Neural cell (in vitro differentiated cells): ENCODE results near the gene LPP. TPM values are rescaled to one million over a fixed set of nuclear protein-coding genes. Genes with fewer than 3 reads are reported as not detected.
A peak's percentile ranks its signal among the peaks of the same experiment; 100 is the strongest.

Experiments used
- H2AFZ ChIP-seq: fragments of 200-600, 300-800 bp; sonication (generic), shearing (Covaris generic); 2 replicates; pipeline ENCODE4 v1.6.0; 2014; ENCODE audit warnings: low read depth, mild to moderate bottlenecking, antibody characterized with exemption, low read length, moderate library complexity
- H3F3A ChIP-seq: fragments of 200-600 bp; shearing (Covaris generic); 2 replicates; pipeline ENCODE4 v1.6.1; 2016; ENCODE audit warnings: mild to moderate bottlenecking, moderate library complexity, mixed read lengths, antibody characterized with exemption, low read length; ENCODE audit not compliant: insufficient read depth, poor library complexity, severe bottlenecking
- H3K27ac ChIP-seq: fragments of 200-600, 300-800 bp; sonication (generic), shearing (Covaris generic); 2 replicates; pipeline ENCODE4 v1.5.1; 2014; ENCODE audit warnings: mild to moderate bottlenecking, low read length, moderate library complexity
- H3K27me3 ChIP-seq: fragments of 300-800, 200-600 bp; sonication (generic), shearing (Covaris generic); 2 replicates; pipeline ENCODE4 v1.6.0; 2014; ENCODE audit warnings: mild to moderate bottlenecking, low read depth, low read length, moderate library complexity; ENCODE audit not compliant: insufficient read depth
- H3K36me3 ChIP-seq: fragments of 300-800, 200-600 bp; sonication (generic), shearing (Covaris generic); 2 replicates; pipeline ENCODE4 v1.5.1; 2014; ENCODE audit warnings: mild to moderate bottlenecking, antibody characterized with exemption, low read length, moderate library complexity; ENCODE audit not compliant: insufficient read depth
- H3K4me2 ChIP-seq: fragments of 300-800, 200-600 bp; sonication (generic), shearing (Covaris generic); 2 replicates; pipeline ENCODE4 v1.6.0; 2014; ENCODE audit warnings: mild to moderate bottlenecking, low read length
- H3K4me3 ChIP-seq: fragments of 300-800, 200-600 bp; sonication (generic), shearing (Covaris generic); 2 replicates; pipeline ENCODE4 v1.5.1; 2014; ENCODE audit warnings: mild to moderate bottlenecking, low read length, moderate library complexity
- H3K79me2 ChIP-seq: fragments of 200-600 bp; shearing (Covaris generic); replicated peaks from 2 replicates; pipeline ENCODE4 v1.6.0; 2014; ENCODE audit warnings: mild to moderate bottlenecking, low read length, moderate library complexity; ENCODE audit not compliant: insufficient read depth
- H3K9ac ChIP-seq: fragments of 300-800, 200-600 bp; sonication (generic), shearing (Covaris generic); 2 replicates; pipeline ENCODE4 v1.6.1; 2016; ENCODE audit warnings: mild to moderate bottlenecking, low read length, mixed read lengths
- H3K9me2 ChIP-seq: fragments of 200-600 bp; shearing (Covaris generic); 2 replicates; pipeline ENCODE4 v1.6.1; 2016; ENCODE audit warnings: mild to moderate bottlenecking, low read length, mixed read lengths; ENCODE audit not compliant: insufficient read depth
- H3K9me3 ChIP-seq: fragments of 200-600, 300-800 bp; sonication (generic), shearing (Covaris generic); 2 replicates; pipeline ENCODE4 v1.6.1; 2016; ENCODE audit warnings: mild to moderate bottlenecking, mixed run types, low read length, moderate library complexity, mixed read lengths
- H4K20me1 ChIP-seq: fragments of 200-600 bp; shearing (Covaris generic); 2 replicates; pipeline ENCODE4 v1.6.1; 2016; ENCODE audit warnings: mild to moderate bottlenecking, mixed run types; ENCODE audit not compliant: insufficient read depth
- EP300 ChIP-seq: fragments of 450-650 bp; conservative IDR thresholded peaks from 2 replicates; pipeline ENCODE4 v1.6.1; 2014; ENCODE audit warnings: antibody characterized with exemption, mild to moderate bottlenecking, moderate library complexity; ENCODE audit not compliant: poor library complexity, severe bottlenecking
- EZH2 ChIP-seq: fragments of 200-600, 300-800 bp; shearing (Covaris generic), sonication (generic); IDR thresholded peaks from 2 replicates; pipeline ENCODE4 v1.6.1; 2014; ENCODE audit warnings: antibody characterized with exemption, low read length, borderline replicate concordance, mild to moderate bottlenecking; ENCODE audit not compliant: insufficient read depth, poor library complexity, severe bottlenecking
- MXI1 ChIP-seq: fragments of 450-650 bp; conservative IDR thresholded peaks from 2 replicates; pipeline ENCODE4 v1.6.1; 2014; ENCODE audit warnings: antibody characterized with exemption, mild to moderate bottlenecking; ENCODE audit not compliant: poor library complexity, severe bottlenecking
- POLR2AphosphoS5 ChIP-seq: IDR thresholded peaks from 2 replicates; pipeline ENCODE4 v1.6.1; 2012
- RAD21 ChIP-seq: fragments of 450-650 bp; conservative IDR thresholded peaks from 2 replicates; pipeline ENCODE4 v1.6.1; 2014; ENCODE audit warnings: antibody characterized with exemption, mild to moderate bottlenecking, moderate library complexity
- SMC3 ChIP-seq: fragments of 450-650 bp; conservative IDR thresholded peaks from 2 replicates; pipeline ENCODE4 v1.6.1; 2014; ENCODE audit warnings: antibody characterized with exemption, mild to moderate bottlenecking, moderate library complexity; ENCODE audit not compliant: poor library complexity
- TAF1 ChIP-seq: IDR thresholded peaks from 2 replicates; pipeline ENCODE4 v1.6.1; 2012; ENCODE audit warnings: low read depth
- polyA minus RNA-seq: library from RNA; depleted of rRNA, polyadenylated mRNA; stranded (reverse); fragments of >200 nt; gene quantifications from 2 replicates; pipeline ENCODE4 v1.2.3, GENCODE V29; 2014
- polyA plus RNA-seq: library from polyadenylated mRNA; depleted of rRNA; stranded (reverse); fragments of >200 nt; gene quantifications from 2 replicates; pipeline ENCODE4 v1.2.3, GENCODE V29; 2014
- TF ChIP-seq, protein P1 (sequence below): IDR thresholded peaks from 2 replicates; pipeline ENCODE4 v1.6.1; 2012; ENCODE audit warnings: borderline replicate concordance
- TF ChIP-seq, protein P2 (sequence below): fragments of 450-650 bp; IDR thresholded peaks from 2 replicates; pipeline ENCODE4 v1.5.1; 2014; ENCODE audit warnings: antibody characterized with exemption, mild to moderate bottlenecking, moderate library complexity; ENCODE audit not compliant: poor library complexity, severe bottlenecking

The LPP gene, protein sequence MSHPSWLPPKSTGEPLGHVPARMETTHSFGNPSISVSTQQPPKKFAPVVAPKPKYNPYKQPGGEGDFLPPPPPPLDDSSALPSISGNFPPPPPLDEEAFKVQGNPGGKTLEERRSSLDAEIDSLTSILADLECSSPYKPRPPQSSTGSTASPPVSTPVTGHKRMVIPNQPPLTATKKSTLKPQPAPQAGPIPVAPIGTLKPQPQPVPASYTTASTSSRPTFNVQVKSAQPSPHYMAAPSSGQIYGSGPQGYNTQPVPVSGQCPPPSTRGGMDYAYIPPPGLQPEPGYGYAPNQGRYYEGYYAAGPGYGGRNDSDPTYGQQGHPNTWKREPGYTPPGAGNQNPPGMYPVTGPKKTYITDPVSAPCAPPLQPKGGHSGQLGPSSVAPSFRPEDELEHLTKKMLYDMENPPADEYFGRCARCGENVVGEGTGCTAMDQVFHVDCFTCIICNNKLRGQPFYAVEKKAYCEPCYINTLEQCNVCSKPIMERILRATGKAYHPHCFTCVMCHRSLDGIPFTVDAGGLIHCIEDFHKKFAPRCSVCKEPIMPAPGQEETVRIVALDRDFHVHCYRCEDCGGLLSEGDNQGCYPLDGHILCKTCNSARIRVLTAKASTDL
- 3.0 and 3.2 TPM in 2 replicates for polyA plus RNA-seq
- 24.1 and 50.6 TPM in 2 replicates for polyA minus RNA-seq

DNA sequence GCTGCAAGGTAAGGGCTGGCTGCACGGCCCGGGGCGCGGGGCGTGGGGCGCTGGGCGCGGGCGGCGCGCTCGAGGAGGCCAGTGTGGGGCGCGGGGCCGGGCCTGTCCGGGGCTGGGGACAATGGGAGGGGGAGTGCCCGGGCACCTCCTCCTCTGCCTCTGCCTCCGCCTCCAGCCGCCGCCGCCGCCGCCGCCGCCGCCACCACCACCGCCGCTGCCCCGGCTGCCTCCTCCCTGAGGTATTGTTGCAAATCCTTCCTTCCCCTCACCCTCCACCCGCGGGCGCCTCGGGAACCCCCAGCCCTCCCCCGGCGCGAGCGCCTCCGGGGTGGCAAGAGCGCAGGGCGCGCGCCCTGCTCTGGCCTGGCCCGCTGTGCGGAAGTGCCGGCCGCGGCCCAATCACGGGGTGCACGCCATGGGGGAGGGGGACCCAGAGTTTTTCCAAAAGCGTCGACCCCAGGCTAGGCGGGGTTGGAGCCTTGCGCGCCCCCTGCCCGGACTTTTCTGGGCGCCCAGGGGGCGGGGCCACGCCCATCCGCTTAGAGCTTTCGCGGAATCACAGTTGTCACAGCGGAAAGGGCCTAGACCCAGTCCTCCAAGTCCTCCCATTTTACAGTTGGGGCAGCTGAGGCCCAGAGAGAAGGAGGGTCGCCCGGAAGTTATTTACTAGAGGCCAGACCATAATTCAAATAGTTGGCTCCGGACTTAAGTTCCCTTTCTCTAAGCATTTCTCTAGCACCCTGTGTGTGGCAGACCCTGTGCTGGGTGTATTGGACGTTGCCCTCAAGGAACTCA is at the start of gene LPP:
LPP (plus strand) TSS at position 144 of the 795 bp plus-strand sequence. CDS start 251,964 bp downstream, outside the sequence.
- H3K9me2 ChIP-seq, result no peaks in the 10 kb centered on the region
- H3K27me3 ChIP-seq, result no peaks in the 10 kb centered on the region
- H3K36me3 ChIP-seq, result no peaks in the 10 kb centered on the region
- H3K79me2 ChIP-seq, result peaks cover 6% of the 10 kb centered on the region
- no peaks in the 10 kb centered on the region for H3K9me3 ChIP-seq
- peak within 1 kb of the TSS; percentile 88 for H3K4me3 ChIP-seq
- H4K20me1 ChIP-seq, result no peaks in the 10 kb centered on the region
- H2AFZ ChIP-seq, result peak within 1 kb of the TSS; percentile 76
- peak within 1 kb of the TSS; percentile 90 for H3K9ac ChIP-seq
- H3F3A ChIP-seq, result no peaks in the 10 kb centered on the region
- TF ChIP-seq SMC3 (peak; percentile 48), TAF1 (no peak), RAD21 (peak; percentile 50)
- H3K4me2 ChIP-seq, result peak within 1 kb of the TSS; percentile 84
- peak within 1 kb of the TSS; percentile 78 for H3K27ac ChIP-seq

GRCh38 chr3:188106006-188106405 is 48.0 kb upstream of the LPP start:
- no peaks in the 10 kb centered on the region for H4K20me1 ChIP-seq
- no peaks in the 10 kb centered on the region for H3K36me3 ChIP-seq
- no peak overlapping the region for H3K9ac ChIP-seq
- no peaks in the 10 kb centered on the region for H3K9me2 ChIP-seq
- H3K27ac ChIP-seq, result no peak overlapping the region
- H3K27me3 ChIP-seq, result no peaks in the 10 kb centered on the region
- H3K9me3 ChIP-seq, result no peaks in the 10 kb centered on the region
- H2AFZ ChIP-seq, result no peak overlapping the region
- TF ChIP-seq, protein P1, sequence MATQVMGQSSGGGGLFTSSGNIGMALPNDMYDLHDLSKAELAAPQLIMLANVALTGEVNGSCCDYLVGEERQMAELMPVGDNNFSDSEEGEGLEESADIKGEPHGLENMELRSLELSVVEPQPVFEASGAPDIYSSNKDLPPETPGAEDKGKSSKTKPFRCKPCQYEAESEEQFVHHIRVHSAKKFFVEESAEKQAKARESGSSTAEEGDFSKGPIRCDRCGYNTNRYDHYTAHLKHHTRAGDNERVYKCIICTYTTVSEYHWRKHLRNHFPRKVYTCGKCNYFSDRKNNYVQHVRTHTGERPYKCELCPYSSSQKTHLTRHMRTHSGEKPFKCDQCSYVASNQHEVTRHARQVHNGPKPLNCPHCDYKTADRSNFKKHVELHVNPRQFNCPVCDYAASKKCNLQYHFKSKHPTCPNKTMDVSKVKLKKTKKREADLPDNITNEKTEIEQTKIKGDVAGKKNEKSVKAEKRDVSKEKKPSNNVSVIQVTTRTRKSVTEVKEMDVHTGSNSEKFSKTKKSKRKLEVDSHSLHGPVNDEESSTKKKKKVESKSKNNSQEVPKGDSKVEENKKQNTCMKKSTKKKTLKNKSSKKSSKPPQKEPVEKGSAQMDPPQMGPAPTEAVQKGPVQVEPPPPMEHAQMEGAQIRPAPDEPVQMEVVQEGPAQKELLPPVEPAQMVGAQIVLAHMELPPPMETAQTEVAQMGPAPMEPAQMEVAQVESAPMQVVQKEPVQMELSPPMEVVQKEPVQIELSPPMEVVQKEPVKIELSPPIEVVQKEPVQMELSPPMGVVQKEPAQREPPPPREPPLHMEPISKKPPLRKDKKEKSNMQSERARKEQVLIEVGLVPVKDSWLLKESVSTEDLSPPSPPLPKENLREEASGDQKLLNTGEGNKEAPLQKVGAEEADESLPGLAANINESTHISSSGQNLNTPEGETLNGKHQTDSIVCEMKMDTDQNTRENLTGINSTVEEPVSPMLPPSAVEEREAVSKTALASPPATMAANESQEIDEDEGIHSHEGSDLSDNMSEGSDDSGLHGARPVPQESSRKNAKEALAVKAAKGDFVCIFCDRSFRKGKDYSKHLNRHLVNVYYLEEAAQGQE, result no peak
- TF ChIP-seq RAD21 (no peak), EZH2 (no peak)
- H3F3A ChIP-seq, result no peaks in the 10 kb centered on the region
- no peak overlapping the region for H3K4me3 ChIP-seq
- no peak overlapping the region for H3K4me2 ChIP-seq
- no peaks in the 10 kb centered on the region for H3K79me2 ChIP-seq

DNA sequence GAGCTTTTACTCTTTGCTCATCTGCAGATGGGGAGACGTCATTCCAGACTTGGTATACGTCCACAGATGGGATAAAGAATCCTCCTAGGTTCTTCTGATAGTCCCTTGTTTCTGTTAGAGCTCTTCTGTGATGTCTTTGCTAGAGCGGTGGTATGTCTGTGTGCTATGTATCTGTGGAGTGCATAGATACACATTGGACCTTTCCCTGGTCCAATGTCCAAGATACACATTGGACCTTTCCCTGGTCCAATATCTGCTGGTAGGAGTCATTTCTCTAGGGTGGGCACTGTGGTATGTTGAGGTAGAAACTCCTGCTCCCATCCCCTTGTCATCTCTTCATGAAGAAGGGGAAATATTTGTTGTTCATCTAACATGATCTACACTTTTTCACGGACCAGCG is 47.5 kb upstream of the LPP start:
- TF ChIP-seq EZH2 (no peak), SMC3 (no peak), RAD21 (no peak), POLR2AphosphoS5 (no peak), EP300 (no peak), TAF1 (no peak), MXI1 (no peak)
- TF ChIP-seq, protein P2, sequence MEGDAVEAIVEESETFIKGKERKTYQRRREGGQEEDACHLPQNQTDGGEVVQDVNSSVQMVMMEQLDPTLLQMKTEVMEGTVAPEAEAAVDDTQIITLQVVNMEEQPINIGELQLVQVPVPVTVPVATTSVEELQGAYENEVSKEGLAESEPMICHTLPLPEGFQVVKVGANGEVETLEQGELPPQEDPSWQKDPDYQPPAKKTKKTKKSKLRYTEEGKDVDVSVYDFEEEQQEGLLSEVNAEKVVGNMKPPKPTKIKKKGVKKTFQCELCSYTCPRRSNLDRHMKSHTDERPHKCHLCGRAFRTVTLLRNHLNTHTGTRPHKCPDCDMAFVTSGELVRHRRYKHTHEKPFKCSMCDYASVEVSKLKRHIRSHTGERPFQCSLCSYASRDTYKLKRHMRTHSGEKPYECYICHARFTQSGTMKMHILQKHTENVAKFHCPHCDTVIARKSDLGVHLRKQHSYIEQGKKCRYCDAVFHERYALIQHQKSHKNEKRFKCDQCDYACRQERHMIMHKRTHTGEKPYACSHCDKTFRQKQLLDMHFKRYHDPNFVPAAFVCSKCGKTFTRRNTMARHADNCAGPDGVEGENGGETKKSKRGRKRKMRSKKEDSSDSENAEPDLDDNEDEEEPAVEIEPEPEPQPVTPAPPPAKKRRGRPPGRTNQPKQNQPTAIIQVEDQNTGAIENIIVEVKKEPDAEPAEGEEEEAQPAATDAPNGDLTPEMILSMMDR, result no peak
- TF ChIP-seq, protein P1, result no peak
- Histone ChIP-seq H2AFZ (no peak overlapping the region), H3K9me2 (no peaks in the 10 kb centered on the region), H3K79me2 (no peaks in the 10 kb centered on the region), H3K4me3 (no peak overlapping the region), H3K27me3 (no peaks in the 10 kb centered on the region), H4K20me1 (no peaks in the 10 kb centered on the region), H3K9me3 (no peaks in the 10 kb centered on the region), H3K9ac (no peak overlapping the region), H3F3A (no peaks in the 10 kb centered on the region), H3K27ac (no peak overlapping the region), H3K36me3 (no peaks in the 10 kb centered on the region), H3K4me2 (no peak overlapping the region)
